Esophagus squamous epithelium (tissue), 5 donors: ENCODE measurements around the gene DBN1. TPM values are rescaled to one million over a fixed set of nuclear protein-coding genes. Genes with fewer than 3 reads are reported as not detected.
"Not testable (repeated sequence)": the region's sequence is repeated elsewhere in the genome, so short reads cannot be mapped to it uniquely, and the experiment has no call there.

Source experiments
- DNase-seq: peaks from one replicate; lab custom pipeline; 2025; lab: John Stamatoyannopoulos, UW
- H3K27ac ChIP-seq, 4 donors: fragments of 200-600 bp; sonication (generic); one replicate each; pipeline ENCODE4 v1.5.1; 2016 to 2019; ENCODE audit warnings: mild to moderate bottlenecking in 1 of 4
- H3K27me3 ChIP-seq, 4 donors: fragments of 200-600 bp; sonication (generic); 1 replicate in 3 of 4; 2 replicates in 1 of 4; pipeline versions ENCODE4 v1.5.1 to v1.6.0; 2017 to 2021; ENCODE audit warnings: antibody characterized with exemption in 1 of 4
- H3K36me3 ChIP-seq, 3 donors: fragments of 200-600 bp; sonication (generic); one replicate each; pipeline ENCODE4 v1.5.1; 2016 to 2019
- H3K4me1 ChIP-seq, 3 donors: fragments of 200-600 bp; sonication (generic); one replicate each; pipeline ENCODE4 v1.5.1; 2017 to 2019
- H3K4me3 ChIP-seq, 4 donors: fragments of 200-600 bp; sonication (generic); 1 replicate in 3 of 4; 2 replicates in 1 of 4; pipeline ENCODE4 v1.5.1; 2016 to 2019; ENCODE audit warnings: mild to moderate bottlenecking in 2 of 4, moderate library complexity in 1 of 4
- H3K9me3 ChIP-seq, 3 donors: fragments of 200-600 bp; sonication (generic); one replicate each; pipeline ENCODE4 v1.5.1; 2016 to 2019
- POLR2A ChIP-seq, 4 donors: fragments of 450-650 bp; IDR thresholded peaks; one replicate each; pipeline ENCODE4 v1.6.1; 2017; ENCODE audit warnings: antibody characterized with exemption in 4 of 4, mild to moderate bottlenecking in 4 of 4, moderate library complexity in 3 of 4
- WGBS, 2 donors: methylation state at CpG; one replicate each; pipeline ENCODE4 v1.1.5; 2018; 5-methylcytosine and 5-hydroxymethylcytosine counted together
- intact Hi-C: fragments of 100-400 bp; cut with DNase I; formaldehyde crosslinking; loops from one replicate; pipeline ENCODE4 v1.15.0; 2022
- total RNA-seq, 4 donors: library from RNA; depleted of rRNA; stranded (reverse); fragments of >200 nt; gene quantifications; one replicate each; pipeline ENCODE4 v1.1.0, GENCODE V29; 2016
- TF ChIP-seq, protein P1 (sequence below), 6 experiments: fragments of 450-650 bp in 4 of 6; fragments of 200-600 bp in 2 of 6; sonication (generic) in 2 of 6; IDR thresholded peaks; one replicate each; pipeline ENCODE4 v1.5.1; 2016 to 2019; ENCODE audit warnings: antibody characterized with exemption in 6 of 6, mild to moderate bottlenecking in 4 of 6, moderate library complexity in 4 of 6
- donor health status: DM: yes; HTN: yes; CAD: no.

DBN1 gene
- total RNA-seq, 4 donors from 2014 or later: 11.9 to 51.1 (median 27.2) TPM

GRCh38 chr5:177490311-177490991 lies 17.0 kb upstream of the DBN1 start:
- Histone ChIP-seq H3K27ac (peak overlapping the region in 2 of 4 donors; percentile 96 to 98), H3K36me3 (peaks cover 20 to 74% (median 24%) of the 10 kb centered on the region in 3 donors), H3K9me3 (no peaks in the 10 kb centered on the region), H3K4me1 (peaks cover 17 to 47% (median 32%) of the 10 kb centered on the region in 3 donors), H3K27me3 (no peaks in the 10 kb centered on the region), H3K4me3 (no peak overlapping the region)
- TF ChIP-seq, protein P1, sequence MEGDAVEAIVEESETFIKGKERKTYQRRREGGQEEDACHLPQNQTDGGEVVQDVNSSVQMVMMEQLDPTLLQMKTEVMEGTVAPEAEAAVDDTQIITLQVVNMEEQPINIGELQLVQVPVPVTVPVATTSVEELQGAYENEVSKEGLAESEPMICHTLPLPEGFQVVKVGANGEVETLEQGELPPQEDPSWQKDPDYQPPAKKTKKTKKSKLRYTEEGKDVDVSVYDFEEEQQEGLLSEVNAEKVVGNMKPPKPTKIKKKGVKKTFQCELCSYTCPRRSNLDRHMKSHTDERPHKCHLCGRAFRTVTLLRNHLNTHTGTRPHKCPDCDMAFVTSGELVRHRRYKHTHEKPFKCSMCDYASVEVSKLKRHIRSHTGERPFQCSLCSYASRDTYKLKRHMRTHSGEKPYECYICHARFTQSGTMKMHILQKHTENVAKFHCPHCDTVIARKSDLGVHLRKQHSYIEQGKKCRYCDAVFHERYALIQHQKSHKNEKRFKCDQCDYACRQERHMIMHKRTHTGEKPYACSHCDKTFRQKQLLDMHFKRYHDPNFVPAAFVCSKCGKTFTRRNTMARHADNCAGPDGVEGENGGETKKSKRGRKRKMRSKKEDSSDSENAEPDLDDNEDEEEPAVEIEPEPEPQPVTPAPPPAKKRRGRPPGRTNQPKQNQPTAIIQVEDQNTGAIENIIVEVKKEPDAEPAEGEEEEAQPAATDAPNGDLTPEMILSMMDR (IDR thresholded peaks at IDR 0.05): no peak
- TF ChIP-seq POLR2A (IDR thresholded peaks at IDR 0.05): no peak
- DNase-seq: no peak
- WGBS, 2 donors: 75 to 76% methylated on average over 13 to 15 of the region's 15 CpGs
- intact Hi-C loops: loop anchor here (10.0 kb wide), 1 partner anchor 176 kb away; the partner anchor contains the start of gene MXD3

GRCh38 chr5:177489119-177489716 lies 15.8 kb upstream of the DBN1 start:
- no peak for DNase-seq
- peaks cover 20 to 84% (median 24%) of the 10 kb centered on the region in 3 donors for H3K36me3 ChIP-seq
- no peaks in the 10 kb centered on the region for H3K27me3 ChIP-seq
- H3K4me1 ChIP-seq: peaks cover 5 to 42% (median 20%) of the 10 kb centered on the region in 3 donors
- no peaks in the 10 kb centered on the region for H3K9me3 ChIP-seq
- 80 to 96% methylated on average over 4 to 6 of the region's 26 CpGs for WGBS, 2 donors
- peak overlapping the region in 1 of 4 donors; percentile 32 for H3K27ac ChIP-seq
- no peak overlapping the region for H3K4me3 ChIP-seq
- intact Hi-C loops: no loop called here
- TF ChIP-seq, protein P1 (IDR thresholded peaks at IDR 0.05): no peak
- TF ChIP-seq POLR2A (IDR thresholded peaks at IDR 0.05): no peak

DNA sequence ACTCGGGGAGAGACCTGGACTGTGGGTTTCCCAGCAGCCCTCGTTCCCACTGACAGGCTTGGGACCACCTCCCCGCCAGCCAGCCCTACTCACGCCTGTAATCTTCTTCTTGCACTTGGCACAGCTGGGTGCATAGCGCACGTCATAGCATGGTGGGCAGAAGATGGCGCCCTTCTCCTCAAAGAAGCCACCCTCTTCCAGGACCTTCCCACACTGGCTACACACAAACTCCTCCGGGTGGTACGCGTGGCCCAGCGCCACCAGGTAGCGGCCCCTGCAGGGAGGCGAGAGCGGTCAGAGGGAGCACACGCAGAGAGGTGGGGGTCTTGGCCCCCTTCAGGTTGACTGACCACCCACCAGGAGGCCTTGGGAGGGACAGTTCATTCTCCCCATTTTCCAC lies 14.5 kb upstream of the DBN1 start:
- H3K27me3 ChIP-seq: no peaks in the 10 kb centered on the region
- H3K36me3 ChIP-seq: peaks cover 23 to 96% (median 24%) of the 10 kb centered on the region in 3 donors
- peaks cover 0 to 36% (median 8%) of the 10 kb centered on the region in 3 donors for H3K4me1 ChIP-seq
- H3K27ac ChIP-seq: peak overlapping the region in 1 of 4 donors; percentile 3
- TF ChIP-seq POLR2A (IDR thresholded peaks at IDR 0.05): no peak
- TF ChIP-seq, protein P1 (IDR thresholded peaks at IDR 0.05): peak in 1 of 6 experiments; percentile 18
- WGBS, 2 donors: 75 to 87% methylated on average over 4 to 10 of the region's 15 CpGs
- H3K9me3 ChIP-seq: no peaks in the 10 kb centered on the region
- no peak overlapping the region for H3K4me3 ChIP-seq
- intact Hi-C loops: no loop called here
- no peak for DNase-seq

GRCh38 chr5:177487144-177487543 lies 13.7 kb upstream of the DBN1 start:
- H3K27me3 ChIP-seq: no peaks in the 10 kb centered on the region
- peaks cover 19 to 91% (median 24%) of the 10 kb centered on the region in 3 donors for H3K36me3 ChIP-seq
- no peaks in the 10 kb centered on the region for H3K9me3 ChIP-seq
- no peak for TF ChIP-seq POLR2A (IDR thresholded peaks at IDR 0.05)
- TF ChIP-seq, protein P1 (IDR thresholded peaks at IDR 0.05): no peak
- intact Hi-C loops: no loop called here
- 86 to 100% methylated on average over 1 to 7 of the region's 8 CpGs for WGBS, 2 donors
- H3K27ac ChIP-seq: no peak overlapping the region
- DNase-seq: no peak
- no peak overlapping the region for H3K4me3 ChIP-seq
- peaks cover 0 to 27% (median 2%) of the 10 kb centered on the region in 3 donors for H3K4me1 ChIP-seq

DNA sequence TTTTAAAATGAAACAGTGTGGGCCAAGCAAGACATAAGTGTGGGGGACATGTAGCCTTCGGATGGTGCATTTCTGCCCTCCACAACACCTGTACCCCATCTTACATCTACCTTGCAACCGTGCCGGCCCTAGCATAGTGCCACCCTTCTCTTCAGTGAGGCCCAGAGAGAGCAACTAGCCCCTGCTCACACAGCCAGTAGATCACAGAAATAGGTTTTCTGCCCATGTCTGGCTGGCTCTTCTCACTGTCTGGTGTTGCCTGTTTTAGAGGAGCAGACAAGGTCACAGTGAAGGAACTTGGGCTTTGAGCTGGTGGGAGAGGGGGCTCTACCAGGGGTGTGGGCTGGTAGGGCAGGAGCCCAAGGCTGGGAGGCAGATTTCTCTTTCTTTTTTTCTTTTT lies 12.8 kb upstream of the DBN1 start:
- Histone ChIP-seq H3K4me3 (no peak overlapping the region), H3K9me3 (no peaks in the 10 kb centered on the region), H3K4me1 (peaks cover 0 to 23% (median 0%) of the 10 kb centered on the region in 3 donors), H3K36me3 (peaks cover 19 to 88% (median 24%) of the 10 kb centered on the region in 3 donors), H3K27ac (no peak overlapping the region), H3K27me3 (no peaks in the 10 kb centered on the region)
- intact Hi-C loops: no loop called here
- DNase-seq: no peak
- no peak for TF ChIP-seq POLR2A (IDR thresholded peaks at IDR 0.05)
- TF ChIP-seq, protein P1 (IDR thresholded peaks at IDR 0.05): no peak
- WGBS, 2 donors: 88 to 92% methylated on average over 3 of the region's 3 CpGs

- peak overlapping the region in 1 of 4 donors; percentile 3 for H3K27ac ChIP-seq
- H3K9me3 ChIP-seq, H3K27me3 ChIP-seq, H3K4me3 ChIP-seq, intact Hi-C loops, DNase-seq: not testable (repeated sequence)
- peaks cover 16 to 83% (median 24%) of the 10 kb centered on the region in 3 donors for H3K36me3 ChIP-seq
- no CpG with 5 or more reads among the region's 3 CpGs for WGBS, 2 donors
- peaks cover 0 to 23% (median 0%) of the 10 kb centered on the region in 3 donors for H3K4me1 ChIP-seq
Measured at GRCh38 chr5:177485753-177486152, 12.3 kb upstream of the DBN1 start.
